OCI-LY3 (cell line): ENCODE measurements around the gene HELZ2.

Experiments used
- H2AFZ ChIP-seq: fragments of 200-600, 300-600 bp; shearing (Covaris generic); 2 replicates; pipeline ENCODE4 v1.6.0; 2014; ENCODE audit warnings: antibody characterized with exemption, low read depth, low read length
- H3K27ac ChIP-seq: fragments of 200-600, 300-600 bp; sonication (generic); 2 replicates; pipeline ENCODE4 v1.5.1; 2014; ENCODE audit warnings: mild to moderate bottlenecking, low read length, moderate library complexity, mixed read lengths
- H3K27me3 ChIP-seq: fragments of 200-600, 300-600 bp; sonication (generic); 2 replicates; pipeline ENCODE4 v1.6.1; 2014; ENCODE audit warnings: low read depth, low read length, mixed read lengths
- H3K36me3 ChIP-seq: fragments of 200-600, 300-600 bp; sonication (generic); replicated peaks from 2 replicates; pipeline ENCODE3; 2014; ENCODE audit warnings: low read depth, low read length, mixed read lengths
- H3K4me1 ChIP-seq: fragments of 300-600, 200-600 bp; sonication (generic); 2 replicates; pipeline ENCODE4 v1.6.1; 2014; ENCODE audit warnings: low read length, mixed read lengths
- H3K4me2 ChIP-seq: fragments of 200-600, 300-600 bp; sonication (generic); 2 replicates; pipeline ENCODE4 v1.6.1; 2014; ENCODE audit warnings: low read length, mixed read lengths
- H3K4me3 ChIP-seq: fragments of 300-600, 200-600 bp; sonication (generic); 2 replicates; pipeline ENCODE4 v1.5.1; 2014; ENCODE audit warnings: antibody characterized with exemption, mild to moderate bottlenecking, low read length, moderate library complexity
- H3K79me2 ChIP-seq: fragments of 300-600, 200-600 bp; shearing (Covaris generic); 2 replicates; pipeline ENCODE4 v1.6.1; 2014; ENCODE audit warnings: mild to moderate bottlenecking, low read length, mixed read lengths
- H3K9ac ChIP-seq: fragments of 300-600, 200-600 bp; shearing (Covaris generic); 2 replicates; pipeline ENCODE4 v1.6.0; 2014; ENCODE audit warnings: mild to moderate bottlenecking, low read length, moderate library complexity
- H3K9me3 ChIP-seq: fragments of 200-600, 300-600 bp; shearing (Covaris generic); 2 replicates; pipeline ENCODE4 v1.6.1; 2014; ENCODE audit warnings: low read length, mixed read lengths; ENCODE audit not compliant: insufficient read depth
- H4K20me1 ChIP-seq: fragments of 200-600, 300-600 bp; sonication (generic); 2 replicates; pipeline ENCODE4 v1.6.1; 2016; ENCODE audit warnings: low read length, mixed read lengths; ENCODE audit not compliant: insufficient read depth
- EZH2phosphoT487 ChIP-seq: fragments of 200-600 bp; shearing (Covaris generic); IDR thresholded peaks from 2 replicates; pipeline ENCODE4 v1.6.1; 2018; ENCODE audit warnings: antibody characterized with exemption, mixed run types, low read depth
- TF ChIP-seq, protein P1 (sequence below): fragments of 200-600, 300-600 bp; sonication (generic); IDR thresholded peaks from 2 replicates; pipeline ENCODE4 v1.5.1; 2014; ENCODE audit warnings: antibody characterized with exemption, low read length, low read depth

The HELZ2 gene

DNA sequence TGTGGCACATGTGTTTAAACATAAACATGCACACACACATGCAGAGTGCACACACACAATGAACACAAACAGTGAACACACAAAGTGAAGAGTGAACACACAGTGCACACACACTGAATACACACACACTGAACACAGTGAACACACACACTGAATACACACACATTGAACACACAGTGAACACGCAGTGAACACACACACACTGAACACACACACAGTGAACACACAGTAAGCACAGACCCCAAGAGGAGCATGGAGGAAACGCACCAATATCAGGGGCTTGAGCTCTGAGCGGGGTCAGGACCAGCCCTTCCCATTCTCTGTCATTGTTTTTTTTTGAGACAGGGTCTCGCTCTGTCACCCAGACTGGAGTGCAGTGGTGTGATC lies 17.1 kb upstream of the HELZ2 start:
- Histone ChIP-seq H3K4me3 (no peak overlapping the region), H3K9ac (no peak overlapping the region), H3K36me3 (peaks cover 22% of the 10 kb centered on the region), H2AFZ (no peak overlapping the region), H3K4me1 (no peaks in the 10 kb centered on the region), H3K9me3 (no peaks in the 10 kb centered on the region), H3K27me3 (no peaks in the 10 kb centered on the region), H3K4me2 (no peak overlapping the region), H4K20me1 (no peaks in the 10 kb centered on the region), H3K79me2 (no peaks in the 10 kb centered on the region), H3K27ac (no peak overlapping the region)
- TF ChIP-seq, protein P1, sequence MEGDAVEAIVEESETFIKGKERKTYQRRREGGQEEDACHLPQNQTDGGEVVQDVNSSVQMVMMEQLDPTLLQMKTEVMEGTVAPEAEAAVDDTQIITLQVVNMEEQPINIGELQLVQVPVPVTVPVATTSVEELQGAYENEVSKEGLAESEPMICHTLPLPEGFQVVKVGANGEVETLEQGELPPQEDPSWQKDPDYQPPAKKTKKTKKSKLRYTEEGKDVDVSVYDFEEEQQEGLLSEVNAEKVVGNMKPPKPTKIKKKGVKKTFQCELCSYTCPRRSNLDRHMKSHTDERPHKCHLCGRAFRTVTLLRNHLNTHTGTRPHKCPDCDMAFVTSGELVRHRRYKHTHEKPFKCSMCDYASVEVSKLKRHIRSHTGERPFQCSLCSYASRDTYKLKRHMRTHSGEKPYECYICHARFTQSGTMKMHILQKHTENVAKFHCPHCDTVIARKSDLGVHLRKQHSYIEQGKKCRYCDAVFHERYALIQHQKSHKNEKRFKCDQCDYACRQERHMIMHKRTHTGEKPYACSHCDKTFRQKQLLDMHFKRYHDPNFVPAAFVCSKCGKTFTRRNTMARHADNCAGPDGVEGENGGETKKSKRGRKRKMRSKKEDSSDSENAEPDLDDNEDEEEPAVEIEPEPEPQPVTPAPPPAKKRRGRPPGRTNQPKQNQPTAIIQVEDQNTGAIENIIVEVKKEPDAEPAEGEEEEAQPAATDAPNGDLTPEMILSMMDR = no peak
- no peak for TF ChIP-seq EZH2phosphoT487

DNA sequence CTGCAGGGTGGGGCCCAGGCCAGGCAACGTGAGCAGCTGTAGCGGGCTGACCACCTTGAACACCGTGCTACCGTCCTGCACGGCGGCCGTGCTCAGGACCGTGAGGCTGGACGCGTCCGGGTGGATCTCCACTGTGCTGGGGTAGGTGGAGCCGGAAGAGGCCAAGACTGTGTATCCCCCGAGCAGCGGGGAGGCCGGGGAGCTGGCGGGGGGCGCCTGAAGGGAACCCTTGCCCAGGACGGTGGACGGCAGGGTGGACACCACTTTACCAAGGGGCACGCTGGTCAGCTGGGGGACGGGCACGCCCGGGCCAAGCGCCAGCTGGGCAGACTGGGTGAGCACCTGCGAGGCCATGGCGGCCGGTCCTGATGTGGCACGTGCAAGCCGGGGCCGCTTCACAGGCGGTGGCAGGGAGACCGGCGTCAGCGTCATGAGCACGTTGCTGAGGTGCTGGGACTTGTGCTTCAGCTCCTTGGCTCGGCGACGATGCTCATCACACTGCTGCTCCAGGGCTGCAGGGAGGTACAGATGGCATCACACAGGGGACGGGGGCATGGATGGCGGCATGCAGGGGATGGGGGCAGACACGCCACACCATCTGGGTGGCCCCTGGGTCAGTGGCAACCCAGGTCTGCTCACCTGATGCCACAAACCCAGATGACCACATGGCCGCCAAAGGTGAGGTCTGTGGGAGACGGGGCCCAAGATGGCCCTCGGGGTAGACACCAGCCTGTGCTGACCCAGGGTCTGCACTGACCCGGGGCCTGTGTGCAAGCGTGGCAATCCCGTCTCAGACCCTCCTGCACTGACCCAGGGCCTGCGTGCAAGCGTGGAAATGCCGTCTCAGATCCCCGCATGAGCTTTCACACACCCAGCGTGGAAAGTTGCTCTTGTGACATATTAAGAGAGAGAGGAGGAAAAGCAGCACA lies 16.4 kb upstream of the HELZ2 start:
- no peak for TF ChIP-seq EZH2phosphoT487
- TF ChIP-seq, protein P1 = no peak
- H3K27ac ChIP-seq = no peak overlapping the region
- H3K27me3 ChIP-seq = no peaks in the 10 kb centered on the region
- no peaks in the 10 kb centered on the region for H3K79me2 ChIP-seq
- no peak overlapping the region for H3K9ac ChIP-seq
- no peaks in the 10 kb centered on the region for H3K4me1 ChIP-seq
- H3K4me2 ChIP-seq = no peak overlapping the region
- H4K20me1 ChIP-seq = peaks cover 2% of the 10 kb centered on the region; the same call in 1 of the 2 replicates
- peaks cover 22% of the 10 kb centered on the region for H3K36me3 ChIP-seq
- H3K9me3 ChIP-seq = no peaks in the 10 kb centered on the region
- no peak overlapping the region for H3K4me3 ChIP-seq
- no peak overlapping the region for H2AFZ ChIP-seq

DNA sequence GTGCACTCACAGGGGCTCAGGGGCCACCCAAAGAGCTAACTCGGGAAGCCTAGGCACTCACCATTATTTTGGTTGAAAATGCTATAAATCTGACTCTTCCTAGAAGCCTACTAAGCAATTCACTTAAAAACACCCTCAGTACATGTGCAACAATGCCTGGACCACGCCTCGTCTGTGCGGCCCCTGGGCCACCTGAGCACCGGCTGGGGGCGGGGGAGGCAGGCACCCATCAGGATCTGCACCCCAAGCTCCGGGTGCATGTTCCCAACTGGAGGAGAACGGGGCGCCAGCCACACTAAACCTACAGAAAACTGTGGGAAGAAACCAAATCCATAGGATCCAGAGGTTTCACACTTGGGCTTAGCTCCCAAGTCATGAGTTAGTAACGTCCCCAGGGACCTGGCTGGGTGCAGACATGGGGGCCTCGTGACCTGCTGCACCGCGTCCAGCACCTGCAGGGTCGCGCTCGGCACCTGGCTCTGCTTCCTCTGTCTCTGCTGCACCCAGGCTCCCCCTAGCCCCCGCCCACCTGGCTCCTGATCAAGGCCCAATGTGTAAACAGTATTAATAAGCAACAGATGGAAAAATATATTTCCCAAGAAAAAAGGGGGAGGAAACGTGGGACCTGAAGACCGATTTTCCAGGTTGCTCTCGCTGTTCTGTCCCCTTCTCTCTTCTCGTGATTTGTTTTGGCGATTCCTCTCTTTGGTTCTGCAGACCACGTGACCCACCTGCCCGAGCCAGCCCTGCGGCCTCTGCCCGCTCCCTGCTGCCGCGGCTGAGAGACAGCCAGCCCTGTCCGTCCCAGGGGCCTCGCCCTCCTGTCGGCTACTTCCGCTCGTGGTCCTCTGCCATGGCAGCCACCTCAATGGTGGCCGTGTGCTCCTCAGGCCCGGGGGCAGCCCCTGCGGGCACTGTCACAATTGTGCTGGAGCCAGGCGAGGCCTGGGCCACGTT lies 15.5 kb upstream of the HELZ2 start:
- Histone ChIP-seq H3K27ac (no peak overlapping the region), H3K36me3 (peaks cover 22% of the 10 kb centered on the region), H3K4me3 (no peak overlapping the region), H3K4me1 (no peaks in the 10 kb centered on the region), H3K27me3 (no peaks in the 10 kb centered on the region), H2AFZ (no peak overlapping the region), H4K20me1 (peaks cover 2% of the 10 kb centered on the region; the same call in 1 of the 2 replicates), H3K79me2 (no peaks in the 10 kb centered on the region), H3K4me2 (no peak overlapping the region), H3K9me3 (no peaks in the 10 kb centered on the region), H3K9ac (no peak overlapping the region)
- TF ChIP-seq, protein P1 = no peak
- TF ChIP-seq EZH2phosphoT487 = no peak

DNA sequence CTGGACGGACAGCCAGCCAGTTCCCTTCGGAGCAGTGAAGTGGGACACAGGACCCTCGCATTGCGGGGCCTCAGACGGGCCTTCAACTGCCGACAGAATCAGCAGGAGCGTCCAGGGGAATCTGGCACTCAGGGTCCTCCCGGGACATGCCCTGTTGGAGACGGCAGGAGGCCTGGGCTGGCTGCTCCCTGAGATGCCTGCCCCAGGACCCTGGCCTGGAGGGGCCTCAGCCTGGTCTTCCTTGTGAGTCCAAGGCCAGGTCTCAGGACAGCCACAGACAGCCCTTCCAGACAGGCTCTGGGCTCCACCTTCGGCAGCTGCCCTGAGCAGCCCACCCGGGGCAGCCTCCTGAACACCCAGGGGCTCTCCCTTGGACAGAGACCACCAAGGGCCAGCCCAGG lies 14.6 kb upstream of the HELZ2 start:
- no peak overlapping the region for H2AFZ ChIP-seq
- H3K27me3 ChIP-seq = no peaks in the 10 kb centered on the region
- no peaks in the 10 kb centered on the region for H3K79me2 ChIP-seq
- H3K4me1 ChIP-seq = no peaks in the 10 kb centered on the region
- no peak overlapping the region for H3K9ac ChIP-seq
- H3K4me2 ChIP-seq = no peak overlapping the region
- H4K20me1 ChIP-seq = peaks cover 2% of the 10 kb centered on the region; the same call in 1 of the 2 replicates
- TF ChIP-seq, protein P1 = no peak
- no peak overlapping the region for H3K27ac ChIP-seq
- peaks cover 22% of the 10 kb centered on the region for H3K36me3 ChIP-seq
- no peaks in the 10 kb centered on the region for H3K9me3 ChIP-seq
- no peak overlapping the region for H3K4me3 ChIP-seq
